ENCODE measurements around the gene HAPLN3.

GRCh38 chr15:88909956-88910831 lies 14.8 kb upstream of the HAPLN3 start:
- TF ChIP-seq CTCF (IDR thresholded peaks at IDR 0.05) (no peak), EZH2 (IDR thresholded peaks at IDR 0.05) (no peak)
